SW 1271 (cell line): ENCODE data around the gene FAM240A.

Experiments used
- DNase-seq, 2 experiments: peaks; one replicate each; lab custom pipeline; 2025; lab: John Stamatoyannopoulos, UW

The FAM240A gene

DNA sequence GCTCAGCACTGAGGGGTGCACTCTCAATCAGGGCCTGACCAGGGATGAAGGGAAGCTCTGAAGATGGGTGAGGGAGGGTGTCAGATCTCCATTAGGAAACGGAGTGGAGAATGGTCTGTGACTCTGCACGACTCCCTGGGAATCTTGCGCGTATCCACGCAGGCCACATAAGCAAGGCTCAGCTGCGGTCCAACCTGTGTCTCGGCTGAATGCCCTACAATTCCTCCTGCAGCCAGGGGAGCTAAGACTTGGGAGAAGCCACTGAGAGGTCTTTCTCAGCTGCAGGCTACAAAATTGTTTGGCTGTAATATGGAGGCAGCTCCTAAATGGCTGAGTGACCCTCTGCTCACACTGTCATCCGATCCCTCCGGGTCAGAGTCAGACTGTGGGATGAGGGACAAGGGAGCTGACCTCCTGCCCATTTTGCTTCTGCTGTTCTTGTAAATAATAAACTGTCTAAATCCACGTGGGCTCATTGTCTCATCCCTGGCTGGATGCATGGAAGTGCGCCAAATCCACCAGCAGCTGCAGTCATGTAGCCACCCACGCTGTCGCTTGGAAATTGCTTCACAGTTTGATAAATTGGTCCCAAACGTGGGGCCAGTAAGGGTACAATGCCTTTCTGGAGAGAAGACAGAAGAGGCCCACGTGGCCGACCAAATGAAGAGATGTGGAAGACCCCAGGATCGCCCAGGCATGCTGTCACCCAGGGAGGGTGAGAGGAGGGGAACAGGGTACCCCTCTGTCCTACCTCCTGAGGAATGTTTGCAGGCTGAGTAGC, 50.6 kb downstream of the FAM240A start:
- no peak for DNase-seq

DNA sequence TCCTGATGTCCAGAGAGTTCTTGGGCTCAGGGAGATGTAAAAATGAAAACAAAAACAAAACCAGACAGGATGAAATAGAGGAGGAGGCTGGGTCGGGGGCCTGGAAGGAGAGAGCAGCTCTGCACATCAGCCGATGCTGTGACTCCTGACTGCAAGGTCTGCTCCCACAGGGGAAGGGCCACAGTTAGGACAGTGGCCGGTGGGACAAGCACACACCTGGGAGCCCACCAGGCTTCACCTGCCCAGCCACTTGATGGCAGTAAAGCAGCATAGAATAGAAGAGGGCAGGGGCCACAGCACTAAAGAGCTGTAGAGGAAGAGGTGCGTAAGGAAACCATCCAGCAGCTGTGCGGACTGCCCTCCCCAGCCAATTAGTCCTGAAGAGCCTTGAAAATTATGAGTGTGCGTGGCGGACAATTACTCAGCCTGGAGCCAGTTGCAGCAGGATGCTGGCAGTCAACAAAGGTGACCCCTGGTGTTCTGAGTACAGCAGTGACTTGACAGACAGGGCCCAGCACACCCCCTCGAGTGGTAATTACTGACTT, 51.3 kb downstream of the FAM240A start:
- no peak for DNase-seq

DNA sequence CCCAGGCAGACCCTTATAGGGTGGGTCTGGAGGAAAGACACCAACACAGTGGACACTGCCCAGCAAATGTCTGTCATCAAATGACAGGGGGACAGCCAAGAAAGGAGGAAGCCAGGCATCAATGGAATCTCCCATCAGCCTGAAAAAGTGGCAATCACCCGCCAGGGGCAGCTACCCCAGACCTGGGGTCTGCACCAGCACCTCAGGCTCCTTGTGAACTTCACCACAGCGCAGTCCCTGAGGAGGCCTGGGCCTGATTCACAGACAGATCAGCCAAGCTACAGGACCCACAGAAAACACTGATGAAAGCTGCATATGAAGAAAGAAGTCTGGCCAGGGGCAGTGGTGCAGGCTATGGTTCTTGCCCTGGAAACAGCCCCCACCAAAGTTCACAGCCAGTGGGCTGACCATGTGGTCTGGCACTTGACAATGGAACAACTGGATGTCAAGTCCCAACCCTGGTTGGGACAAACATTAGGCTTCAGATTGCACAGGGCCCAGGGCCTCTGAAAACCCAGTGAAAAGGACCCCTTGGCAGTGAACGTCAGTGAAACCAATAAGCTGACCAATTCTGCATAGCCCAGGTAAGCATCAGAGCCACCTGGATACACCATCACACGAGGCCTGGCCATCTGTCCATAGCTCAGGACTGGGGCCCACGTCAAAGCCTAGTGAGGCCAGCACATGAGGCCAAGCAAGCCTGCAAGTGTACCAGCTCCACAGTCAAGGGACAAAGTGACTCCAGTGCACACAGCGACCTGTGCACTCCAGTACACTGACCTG, 52.1 kb downstream of the FAM240A start:
- no peak for DNase-seq

DNA sequence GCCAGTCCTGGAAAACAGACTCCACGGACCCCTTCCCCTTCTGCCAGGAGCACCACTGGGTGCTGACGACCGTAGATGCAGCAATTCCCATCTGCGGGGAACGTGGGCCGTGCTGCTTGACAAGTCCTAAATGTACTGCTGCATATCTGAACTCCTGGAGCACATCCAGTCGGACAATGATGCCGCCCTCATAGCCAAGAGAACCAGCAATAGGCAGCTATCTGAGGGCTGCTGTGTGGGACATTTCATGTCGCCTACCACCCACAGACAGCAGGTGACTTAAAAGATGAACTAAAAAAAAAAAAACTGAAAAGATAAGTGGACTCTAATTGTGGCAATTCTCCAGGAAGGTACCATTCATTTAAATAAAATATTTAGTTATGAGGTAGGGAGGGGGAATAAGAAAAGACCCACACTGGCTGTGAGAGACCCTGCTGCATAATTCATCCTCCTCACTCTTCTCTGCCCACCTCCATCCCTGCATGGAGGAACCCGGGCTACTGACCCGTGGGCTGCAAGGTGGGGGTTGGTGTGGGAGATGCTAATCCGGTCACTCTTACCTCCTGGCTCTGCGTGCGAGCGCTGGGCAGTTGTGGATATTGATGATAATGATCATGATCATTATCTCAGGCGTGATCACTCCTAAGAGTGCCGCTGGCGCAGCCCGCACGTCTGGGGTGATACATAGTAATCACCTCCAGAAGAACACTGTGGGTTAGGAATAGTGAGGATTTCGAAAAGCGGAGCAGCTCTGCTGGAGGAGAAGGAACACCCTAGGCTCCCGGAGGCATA, 52.8 kb downstream of the FAM240A start:
- no peak for DNase-seq

DNA sequence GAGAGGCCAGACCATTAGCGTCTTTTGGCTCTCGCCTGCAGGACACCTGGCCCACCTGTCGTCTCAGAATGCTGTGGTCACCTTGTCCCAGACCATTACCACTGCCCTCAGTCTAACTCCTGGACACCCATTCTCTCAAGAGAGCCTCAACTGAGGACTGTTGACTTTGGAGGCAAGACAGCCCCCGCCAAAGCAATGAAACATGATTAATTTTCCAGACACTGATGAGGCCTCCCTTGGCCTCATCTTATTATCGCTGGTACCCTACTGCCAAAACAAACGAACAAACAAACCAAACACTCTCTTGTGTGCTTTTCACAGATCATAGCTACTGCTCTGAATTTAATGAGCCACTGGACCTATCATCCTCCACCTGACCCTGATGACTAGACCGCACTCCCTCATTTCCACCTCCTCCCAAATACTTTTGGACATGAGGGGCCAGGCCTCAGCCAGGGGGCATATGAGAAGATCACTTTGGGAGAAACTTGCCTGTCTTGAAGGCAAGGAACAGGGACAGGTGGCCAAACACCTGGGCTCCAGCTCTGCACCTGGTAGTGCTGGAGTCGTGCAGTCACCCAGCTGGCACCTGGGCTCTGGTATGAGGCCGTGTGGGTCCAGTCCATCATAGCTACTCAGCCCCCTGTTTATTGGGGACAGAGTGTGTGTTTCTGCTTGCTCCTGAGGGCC, 53.6 kb downstream of the FAM240A start:
- DNase-seq: no peak

DNA sequence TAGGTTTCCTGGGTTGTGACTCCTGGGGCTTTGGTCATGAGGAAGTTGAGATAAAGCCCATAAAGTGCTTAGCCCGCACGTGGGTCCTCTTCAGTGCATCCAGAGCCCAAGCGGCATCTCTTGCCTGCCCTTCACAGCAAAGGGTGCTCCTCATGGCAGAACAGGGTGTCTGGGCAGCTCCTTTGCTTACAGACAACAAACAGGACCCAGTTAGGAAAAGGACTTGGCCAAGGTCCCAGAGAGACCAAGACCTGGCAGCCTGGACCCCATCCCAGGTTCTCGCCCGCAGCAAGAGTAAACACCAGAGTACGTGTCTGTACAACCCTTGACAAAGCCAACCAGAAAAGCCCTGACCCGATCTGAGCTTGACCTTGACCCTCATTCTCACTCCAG, 54.1 kb downstream of the FAM240A start:
- no peak for DNase-seq

DNA sequence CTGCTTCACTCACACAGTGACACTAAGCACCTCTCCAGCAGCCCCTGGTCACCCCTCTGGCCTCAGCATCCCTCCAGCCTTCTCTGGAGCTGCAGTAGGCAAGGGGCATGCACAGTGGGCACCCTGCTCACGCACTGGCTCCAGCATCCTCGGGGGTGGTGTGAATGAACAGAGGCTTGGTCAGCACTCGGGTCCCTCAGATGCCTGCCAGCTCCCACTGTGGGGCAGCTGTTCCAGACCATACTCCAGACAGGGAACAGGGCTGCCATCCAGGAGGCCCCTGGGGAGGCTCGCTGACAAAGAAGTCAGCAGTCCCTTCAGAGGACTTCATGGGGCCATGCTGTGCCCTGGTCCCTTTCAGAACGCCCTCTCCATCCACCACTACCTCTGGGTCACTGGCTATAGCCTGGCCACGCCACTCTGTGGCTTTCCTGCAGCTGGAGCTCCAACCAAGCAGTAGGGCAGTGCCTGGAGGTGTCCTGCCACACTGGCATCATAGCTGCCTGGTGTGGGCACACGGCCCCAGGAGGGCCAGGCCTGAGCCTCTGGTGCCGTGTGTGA, 54.8 kb downstream of the FAM240A start:
- no peak for DNase-seq

DNA sequence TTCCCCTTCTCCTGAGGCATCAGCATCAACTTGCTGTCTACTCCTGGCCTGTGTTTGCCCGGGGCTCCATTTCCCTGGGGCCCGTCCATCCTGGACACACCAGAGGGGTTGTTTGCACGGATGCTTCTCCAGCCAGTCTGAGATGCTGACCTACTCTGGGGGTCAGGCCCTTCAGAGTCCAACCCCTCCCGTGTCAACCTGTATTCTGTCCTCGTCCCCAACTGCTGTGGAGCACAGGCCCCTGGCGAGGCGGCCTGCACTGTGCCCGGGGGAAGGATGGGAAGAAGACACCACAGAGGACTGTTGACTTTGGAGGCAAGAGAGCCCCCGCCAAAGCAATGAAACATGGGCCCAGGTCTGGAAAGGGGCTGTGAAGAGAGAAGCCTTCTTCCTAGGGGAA, 55.3 kb downstream of the FAM240A start:
- no peak for DNase-seq

DNA sequence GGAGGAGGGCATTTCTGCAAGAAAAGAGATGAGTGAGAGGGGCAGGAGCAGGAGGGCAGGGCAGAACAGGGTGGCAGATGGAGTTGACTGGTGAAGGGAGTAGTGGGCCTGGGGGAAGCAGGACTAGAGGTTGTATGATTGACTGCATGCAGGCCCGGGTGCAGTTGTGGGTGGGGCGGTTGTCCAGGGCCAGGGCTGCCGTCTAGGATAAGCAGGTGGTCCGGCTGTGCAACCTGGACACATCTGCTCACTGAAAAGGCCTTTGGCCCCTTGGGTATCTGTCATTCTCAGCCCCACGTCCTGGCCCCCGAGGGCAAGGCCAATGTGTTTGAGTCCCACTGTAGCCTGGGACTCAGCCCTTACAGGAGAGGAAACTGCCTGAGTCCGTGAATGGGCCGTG, 55.8 kb downstream of the FAM240A start:
- no peak for DNase-seq

DNA sequence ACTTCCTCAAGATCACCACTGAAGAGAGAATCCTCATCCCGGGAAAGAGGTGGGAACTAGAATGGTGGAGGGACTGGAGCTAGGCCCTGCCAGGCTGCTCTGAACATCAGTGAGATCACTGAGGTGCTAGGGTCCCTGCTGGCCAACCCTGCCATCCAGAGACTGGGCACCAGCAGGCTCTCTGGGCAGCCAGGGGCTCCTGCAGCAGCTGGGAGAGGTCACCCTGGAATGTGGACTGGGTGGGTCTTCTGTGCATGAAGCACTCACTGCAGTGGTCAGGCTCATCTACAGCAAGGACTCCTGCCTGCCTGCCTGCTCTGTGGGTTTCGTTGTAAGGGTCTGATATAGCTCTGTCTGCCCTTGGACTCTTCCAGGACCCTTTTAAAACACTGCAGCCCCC, 56.3 kb downstream of the FAM240A start:
- no peak for DNase-seq

DNA sequence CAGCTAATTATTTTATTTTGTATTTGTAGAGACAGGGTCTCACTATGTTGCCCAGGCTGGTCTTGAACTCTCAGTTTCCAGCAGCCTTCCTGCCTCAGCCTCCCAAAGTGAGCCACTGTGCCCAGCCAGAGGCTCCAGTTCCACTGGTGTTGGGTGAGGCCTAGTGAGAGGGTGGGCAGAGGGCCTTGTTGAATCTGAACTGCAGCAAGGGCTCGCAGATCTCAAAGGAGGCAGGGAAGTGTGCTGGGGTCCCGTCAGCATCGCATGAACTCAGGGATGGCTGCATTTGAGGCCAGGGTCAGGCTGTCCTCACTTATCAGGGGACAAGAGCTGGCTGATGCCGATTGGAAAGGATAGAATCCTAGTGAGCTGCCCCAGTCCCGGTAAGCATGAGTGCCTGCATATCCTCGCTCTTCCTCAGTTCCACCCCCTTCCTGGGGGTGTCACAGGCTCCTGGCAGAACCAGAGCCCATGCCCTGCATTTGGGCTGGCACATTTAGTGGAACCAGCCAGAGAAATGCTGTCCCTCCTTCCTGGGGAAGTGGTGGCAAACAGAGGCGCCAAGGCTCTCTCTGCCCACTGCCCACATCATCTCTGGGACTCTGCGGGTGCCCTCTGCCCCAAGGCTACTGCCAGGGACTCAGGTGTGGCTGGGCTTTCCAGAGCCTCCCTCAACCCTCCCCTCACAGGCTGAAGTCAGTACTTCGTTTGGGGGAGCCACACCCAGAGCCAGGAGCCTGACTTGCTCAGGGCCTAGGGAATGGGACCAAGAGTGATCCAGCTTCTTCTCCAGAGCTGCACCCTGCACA, 57.1 kb downstream of the FAM240A start:
- DNase-seq: no peak

DNA sequence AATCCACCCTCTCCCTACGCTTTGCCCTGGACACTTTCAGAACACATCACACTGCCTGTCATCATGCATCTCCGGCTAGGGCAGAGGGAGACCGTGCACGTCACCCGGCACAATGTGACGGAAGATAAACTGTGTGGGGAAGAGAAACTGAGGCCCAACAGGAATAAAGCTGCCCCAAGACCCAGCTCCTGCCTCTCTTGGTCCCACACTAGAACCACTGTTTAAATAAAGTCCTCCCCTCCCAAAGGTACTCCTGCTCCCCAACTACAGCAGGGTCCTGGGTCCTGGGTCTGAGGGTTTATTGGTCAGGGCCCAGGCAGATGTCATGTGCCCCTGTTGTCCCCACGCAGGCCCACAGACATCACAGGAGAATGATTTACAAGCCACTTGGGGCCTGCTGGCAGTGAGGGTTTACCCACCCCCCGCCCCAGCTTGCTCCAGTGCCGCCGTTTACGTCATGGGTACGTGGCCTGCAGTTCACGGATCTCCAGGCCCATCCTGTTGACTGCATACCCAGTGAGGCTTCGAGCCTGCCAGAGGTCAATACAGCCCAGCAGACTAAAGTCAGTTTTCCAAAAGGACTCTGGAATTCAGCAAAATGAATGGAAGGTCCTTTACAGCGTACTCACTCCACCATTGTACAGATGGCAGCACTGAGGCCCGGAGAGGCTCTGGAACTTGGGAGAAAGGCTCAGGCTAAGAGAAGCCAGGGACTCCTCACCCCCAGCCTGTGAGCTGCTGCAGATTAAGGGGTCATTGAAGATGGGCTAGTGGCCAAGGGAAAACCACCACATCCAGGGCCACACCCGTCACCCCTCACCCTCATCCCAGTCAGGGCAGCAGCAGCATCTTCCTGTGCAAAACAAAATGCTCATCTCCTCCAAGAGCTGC, 57.9 kb downstream of the FAM240A start:
- no peak for DNase-seq

DNA sequence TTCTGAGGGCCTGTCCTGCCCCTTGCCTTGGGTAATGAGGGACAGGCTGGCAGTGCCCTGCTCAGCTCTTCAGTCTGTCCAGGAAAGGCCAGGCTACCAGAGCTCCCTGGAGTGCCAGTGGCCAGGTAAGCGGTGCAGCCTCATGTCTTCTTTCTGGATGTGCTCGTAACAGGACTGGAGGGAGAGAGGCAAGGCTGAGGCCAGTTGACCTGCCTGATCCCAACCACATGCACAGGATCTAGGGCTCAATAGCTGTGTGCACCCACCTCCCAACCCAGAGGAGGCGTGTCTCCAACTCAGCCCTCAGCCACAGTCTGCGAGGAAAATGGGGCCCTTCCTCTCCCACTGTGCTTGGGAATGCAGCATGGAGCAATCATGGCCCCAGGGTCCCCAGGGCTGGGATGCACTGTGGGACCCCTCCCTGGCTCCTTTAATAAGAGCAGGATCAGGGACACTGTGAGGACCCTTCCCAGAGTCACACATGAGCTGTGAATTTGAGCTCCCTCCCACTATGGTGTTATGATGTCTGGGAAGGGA, 58.6 kb downstream of the FAM240A start:
- DNase-seq: no peak

DNA sequence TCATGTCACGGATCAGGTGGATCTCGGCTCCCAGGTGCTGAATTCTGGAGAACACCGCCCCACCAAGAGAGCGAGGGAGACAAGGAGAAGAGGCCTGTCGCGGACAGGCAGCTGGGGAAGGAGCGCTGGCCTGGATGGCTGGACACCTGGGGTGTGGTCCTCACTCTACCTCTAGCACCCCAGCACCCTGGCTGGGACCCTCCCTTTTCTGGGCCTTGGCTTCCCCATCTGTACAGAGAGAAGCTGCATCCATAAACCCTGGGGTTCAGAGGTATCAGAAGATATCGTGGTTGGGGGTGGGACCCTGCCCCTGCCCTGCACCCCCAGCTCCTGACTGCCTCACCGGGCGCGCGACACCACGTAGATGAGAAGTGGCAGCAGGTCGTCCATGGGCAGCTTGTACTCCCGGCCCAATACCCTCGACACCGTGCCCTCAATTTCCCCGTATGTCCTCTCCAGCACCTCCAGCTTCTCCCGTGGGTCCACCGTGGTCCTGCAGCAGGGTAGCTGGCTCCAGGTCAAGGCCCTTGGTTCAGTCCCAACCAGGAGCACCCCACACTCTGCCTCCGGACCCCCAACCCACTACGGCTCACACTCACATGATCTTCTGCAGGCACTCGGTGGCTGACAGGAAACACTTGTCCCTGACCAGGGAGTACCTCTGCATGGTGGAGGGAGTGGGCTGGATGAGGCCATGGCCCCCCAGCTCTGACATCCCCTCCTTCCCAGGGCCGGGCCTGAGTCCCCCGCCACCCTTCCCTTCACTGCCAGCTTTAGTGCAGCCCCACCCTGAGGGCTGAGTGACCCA, 59.4 kb downstream of the FAM240A start:
- no peak for DNase-seq

DNA sequence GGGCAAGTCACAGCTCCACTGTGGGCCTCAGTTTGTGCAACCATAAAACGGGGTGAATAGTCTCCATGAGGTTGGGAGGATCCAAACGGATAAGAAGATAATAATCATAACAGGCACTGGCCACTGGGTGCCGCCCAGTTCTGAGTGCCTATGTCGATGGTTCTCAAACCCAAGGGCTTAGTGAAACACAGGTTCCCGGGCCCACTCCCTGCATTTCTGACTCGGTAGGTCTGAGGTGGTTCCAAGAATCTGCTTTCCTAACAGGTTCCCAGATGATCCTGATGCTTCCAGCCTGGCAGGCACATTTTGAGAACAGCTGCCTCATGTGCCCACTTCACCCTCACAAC, 60.0 kb downstream of the FAM240A start:
- DNase-seq: no peak

DNA sequence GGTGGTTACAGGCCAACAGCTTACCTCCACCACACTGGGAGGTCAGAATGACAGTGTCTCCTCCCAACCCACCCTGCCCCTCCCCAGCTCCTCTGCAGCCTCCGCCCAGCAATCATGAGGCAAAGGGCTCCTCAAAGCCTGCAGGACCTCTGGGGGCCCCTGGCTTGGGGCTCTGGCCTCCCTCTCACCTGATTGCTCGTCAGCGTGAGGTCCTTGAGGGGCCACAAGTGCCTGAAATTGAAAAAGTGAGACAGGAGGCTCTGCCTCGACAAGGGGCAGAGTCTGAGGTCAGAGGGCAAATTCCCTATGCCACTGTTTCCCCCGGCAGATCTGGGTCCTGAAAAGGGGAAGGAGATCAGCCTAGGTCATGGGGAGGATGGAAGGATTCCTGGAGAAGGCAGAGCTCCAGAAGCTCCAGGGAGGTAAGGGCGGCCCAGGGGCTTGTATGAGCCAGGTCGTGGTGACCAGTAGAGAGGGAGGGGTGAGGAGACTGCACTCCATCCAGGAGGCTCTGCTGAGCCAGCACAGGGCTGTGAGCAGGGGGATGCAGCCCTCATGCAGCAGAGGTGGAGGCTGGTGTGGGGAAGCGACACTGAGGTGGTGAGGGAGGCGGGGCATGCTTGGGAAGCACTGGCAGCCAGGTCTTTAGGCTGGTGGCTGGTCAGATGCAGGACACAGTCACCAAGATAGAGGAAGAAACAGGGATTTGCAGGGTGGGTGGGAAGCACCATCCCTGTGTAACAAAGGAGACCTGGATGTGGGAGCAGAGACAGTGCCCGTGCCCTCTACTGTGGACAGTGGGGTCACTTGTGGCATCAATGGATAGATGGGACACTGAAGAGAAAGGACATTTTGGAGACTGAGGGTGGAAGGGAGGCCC, 61.1 kb downstream of the FAM240A start:
- no peak for DNase-seq

DNA sequence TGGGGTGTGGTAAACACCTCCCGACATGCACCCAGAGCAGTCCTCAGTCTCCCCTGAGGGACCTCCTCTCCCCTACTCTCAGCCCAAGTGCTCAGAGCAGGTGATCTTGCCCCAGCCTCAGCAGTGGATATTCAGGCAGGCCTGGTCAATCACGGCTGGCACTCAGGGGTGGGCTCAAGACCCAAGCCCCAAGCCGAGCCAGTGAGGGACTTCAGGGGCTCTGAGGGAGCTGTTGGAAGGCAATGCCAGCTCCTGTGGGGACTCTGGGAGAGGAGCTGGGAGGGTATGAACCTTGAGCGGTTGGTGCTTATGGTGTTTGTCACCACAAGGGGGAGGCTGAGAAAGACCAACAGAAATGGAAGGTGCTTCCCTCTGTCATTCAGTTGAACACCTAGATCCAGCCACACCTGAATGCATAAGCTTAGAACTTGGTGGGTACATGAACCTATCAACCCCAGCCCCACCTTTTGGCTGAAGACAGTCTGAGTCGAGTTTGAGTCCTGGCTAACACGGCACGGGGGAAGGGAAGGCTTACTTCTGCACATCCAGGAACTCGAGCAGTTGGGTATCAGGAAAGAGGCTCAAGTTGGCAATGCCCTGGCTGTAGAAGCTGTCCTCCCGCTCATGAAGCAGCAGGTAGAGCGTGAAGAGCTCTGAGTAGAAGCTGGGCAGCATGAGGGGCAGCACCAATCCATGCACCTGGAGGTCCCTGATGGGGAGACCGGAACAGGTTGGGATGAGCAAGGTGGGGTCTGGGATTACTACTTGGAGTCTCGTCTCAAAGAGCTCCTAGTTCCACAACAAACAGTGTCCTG, 61.9 kb downstream of the FAM240A start:
- no peak for DNase-seq
